Tibial nerve (tissue), 4 donors: ENCODE measurements around the gene FOLR1.

Source experiments
- EP300 ChIP-seq, 2 donors: sonication (generic); formaldehyde crosslinking; IDR thresholded peaks; one replicate each; pipeline ENCODE4 v1.6.1; 2017; ENCODE audit warnings: antibody characterized with exemption in 2 of 2, mild to moderate bottlenecking in 1 of 2
- TF ChIP-seq, protein P1 (sequence below), 5 experiments: fragments of 200-600 bp in 3 of 5; fragments of 450-650 bp in 2 of 5; sonication (generic) in 3 of 5; IDR thresholded peaks; one replicate each; pipeline ENCODE4 v1.5.1; 2016 to 2019; ENCODE audit warnings: antibody characterized with exemption in 5 of 5, mild to moderate bottlenecking in 3 of 5, moderate library complexity in 2 of 5

DNA sequence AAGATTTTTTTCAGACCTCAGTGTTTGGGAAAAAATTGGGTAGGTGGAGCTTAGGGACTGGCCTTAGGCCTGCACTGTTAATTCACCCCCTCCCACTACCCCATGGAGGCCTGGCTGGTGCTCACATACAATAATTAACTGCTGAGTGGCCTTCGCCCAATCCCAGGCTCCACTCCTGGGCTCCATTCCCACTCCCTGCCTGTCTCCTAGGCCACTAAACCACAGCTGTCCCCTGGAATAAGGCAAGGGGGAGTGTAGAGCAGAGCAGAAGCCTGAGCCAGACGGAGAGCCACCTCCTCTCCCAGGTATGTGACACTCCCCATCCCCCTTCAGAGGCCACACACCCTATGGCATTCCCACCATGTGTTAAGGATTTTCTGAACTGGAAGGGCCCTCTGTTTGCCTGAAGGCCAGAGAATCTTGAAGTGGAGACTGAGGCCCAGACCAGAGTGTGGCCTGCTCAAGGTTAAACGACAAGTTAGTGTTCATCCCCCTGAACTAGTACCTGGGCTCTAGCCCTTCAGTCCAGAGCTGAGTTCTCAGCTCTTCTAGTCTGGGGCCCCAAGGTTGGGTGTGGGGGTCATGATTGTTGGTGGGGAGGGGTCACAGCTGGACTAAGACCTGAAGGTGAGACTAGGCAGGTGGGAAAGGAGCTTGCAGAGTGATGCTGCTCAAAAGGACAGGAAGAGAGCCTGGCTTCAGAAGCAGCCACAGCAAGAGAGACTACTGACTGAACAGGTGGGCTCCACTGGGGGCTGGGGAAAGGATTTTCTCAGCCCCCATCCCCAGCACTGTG is 2.3 kb upstream of the FOLR1 start:
- no peak for TF ChIP-seq EP300 (IDR thresholded peaks at IDR 0.05)
- TF ChIP-seq, protein P1, sequence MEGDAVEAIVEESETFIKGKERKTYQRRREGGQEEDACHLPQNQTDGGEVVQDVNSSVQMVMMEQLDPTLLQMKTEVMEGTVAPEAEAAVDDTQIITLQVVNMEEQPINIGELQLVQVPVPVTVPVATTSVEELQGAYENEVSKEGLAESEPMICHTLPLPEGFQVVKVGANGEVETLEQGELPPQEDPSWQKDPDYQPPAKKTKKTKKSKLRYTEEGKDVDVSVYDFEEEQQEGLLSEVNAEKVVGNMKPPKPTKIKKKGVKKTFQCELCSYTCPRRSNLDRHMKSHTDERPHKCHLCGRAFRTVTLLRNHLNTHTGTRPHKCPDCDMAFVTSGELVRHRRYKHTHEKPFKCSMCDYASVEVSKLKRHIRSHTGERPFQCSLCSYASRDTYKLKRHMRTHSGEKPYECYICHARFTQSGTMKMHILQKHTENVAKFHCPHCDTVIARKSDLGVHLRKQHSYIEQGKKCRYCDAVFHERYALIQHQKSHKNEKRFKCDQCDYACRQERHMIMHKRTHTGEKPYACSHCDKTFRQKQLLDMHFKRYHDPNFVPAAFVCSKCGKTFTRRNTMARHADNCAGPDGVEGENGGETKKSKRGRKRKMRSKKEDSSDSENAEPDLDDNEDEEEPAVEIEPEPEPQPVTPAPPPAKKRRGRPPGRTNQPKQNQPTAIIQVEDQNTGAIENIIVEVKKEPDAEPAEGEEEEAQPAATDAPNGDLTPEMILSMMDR (IDR thresholded peaks at IDR 0.05): no peak
